Muscle of leg (tissue), 11 donors: ENCODE results near the gene KCNH1. TPM values are rescaled to one million over a fixed set of nuclear protein-coding genes. Genes with fewer than 3 reads are reported as not detected.
"Not testable (repeated sequence)": the region's sequence is repeated elsewhere in the genome, so short reads cannot be mapped to it uniquely, and the experiment has no call there.

Experiments
- DNase-seq: peaks from one replicate; pipeline ENCODE4 v3.0.0; 2013
- H3K27ac ChIP-seq: one replicate; pipeline ENCODE4 v1.5.1; 2013; ENCODE audit warnings: mild to moderate bottlenecking, low read length, control low read depth
- H3K27me3 ChIP-seq: one replicate; pipeline ENCODE4 v1.6.1; 2013; ENCODE audit warnings: low read length; ENCODE audit not compliant: control insufficient read depth, insufficient read depth
- H3K36me3 ChIP-seq: one replicate; pipeline ENCODE4 v1.6.1; 2013; ENCODE audit warnings: low read length; ENCODE audit not compliant: control insufficient read depth, insufficient read depth
- H3K4me1 ChIP-seq: one replicate; pipeline ENCODE4 v1.6.1; 2013; ENCODE audit warnings: low read length; ENCODE audit not compliant: control insufficient read depth, insufficient read depth
- H3K4me3 ChIP-seq: one replicate; pipeline ENCODE4 v1.5.1; 2013; ENCODE audit warnings: low read length, control low read depth
- H3K9me3 ChIP-seq: replicated peaks from 2 replicates; pipeline ENCODE4 v1.6.1; 2013; ENCODE audit warnings: low read depth, low read length; ENCODE audit not compliant: control insufficient read depth
- WGBS: methylation state at CpG from one replicate; pipeline ENCODE4 v1.1.5; 2013; ENCODE audit warnings: missing lambda C conversion rate; ENCODE audit not compliant: insufficient coverage; 5-methylcytosine and 5-hydroxymethylcytosine counted together
- polyA plus RNA-seq, 8 donors: library from polyadenylated mRNA; unstranded; fragments of 120-200 nt; gene quantifications; one replicate each; pipeline versions ENCODE4 v1.2.1 to v1.2.3, GENCODE V29; 2013; ENCODE audit warnings: inconsistent platforms in 1 of 8, low replicate concordance in 1 of 8; ENCODE audit not compliant: insufficient read length in 8 of 8, insufficient read depth in 1 of 8
- total RNA-seq: library from RNA; stranded (reverse); fragments of 120-200 nt; gene quantifications from one replicate; pipeline ENCODE4 v1.2.4, GENCODE V29; 2013

Gene KCNH1
- total and polyA plus RNA-seq, 9 donors = 0.19 to 0.51 (median 0.28) TPM

DNA sequence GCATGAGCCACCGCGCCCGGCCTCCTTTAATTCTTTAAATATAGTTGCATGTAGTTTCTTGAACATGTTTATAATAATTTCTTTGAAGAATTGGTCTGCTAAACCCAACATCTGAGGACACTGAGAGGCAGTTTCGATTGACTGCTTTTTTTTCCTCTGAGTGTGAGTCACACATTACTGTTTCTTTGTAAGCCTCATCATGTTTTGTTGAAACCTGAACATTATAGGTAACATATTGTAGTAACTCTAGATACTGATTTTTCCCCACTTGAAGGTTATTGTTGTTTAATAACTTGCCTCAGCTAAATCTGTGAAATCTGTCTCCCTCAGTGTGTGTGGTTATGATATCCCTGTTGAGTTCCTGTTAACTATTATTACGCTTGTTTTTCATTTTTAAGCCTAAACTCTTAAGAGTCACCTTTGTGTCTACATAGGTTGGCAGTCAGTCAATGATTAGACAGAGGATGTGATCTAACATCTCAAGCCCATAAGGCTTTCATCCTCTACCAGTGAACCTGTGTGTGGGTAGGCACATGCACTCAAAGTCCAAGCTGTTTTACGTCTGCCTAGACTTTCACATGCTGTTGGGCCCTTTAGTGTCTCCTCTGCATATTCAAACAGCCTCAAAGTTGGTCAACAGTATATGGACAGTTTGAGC, 155.5 kb downstream of the KCNH1 start:
- Histone ChIP-seq H3K4me1 (no peaks in the 10 kb centered on the region), H3K27ac (no peak overlapping the region), H3K27me3 (no peaks in the 10 kb centered on the region), H3K36me3 (no peaks in the 10 kb centered on the region), H3K9me3 (no peaks in the 10 kb centered on the region), H3K4me3 (no peak overlapping the region)
- no peak for DNase-seq
- WGBS = 75% methylated on average over 1 of the region's 6 CpGs

DNA sequence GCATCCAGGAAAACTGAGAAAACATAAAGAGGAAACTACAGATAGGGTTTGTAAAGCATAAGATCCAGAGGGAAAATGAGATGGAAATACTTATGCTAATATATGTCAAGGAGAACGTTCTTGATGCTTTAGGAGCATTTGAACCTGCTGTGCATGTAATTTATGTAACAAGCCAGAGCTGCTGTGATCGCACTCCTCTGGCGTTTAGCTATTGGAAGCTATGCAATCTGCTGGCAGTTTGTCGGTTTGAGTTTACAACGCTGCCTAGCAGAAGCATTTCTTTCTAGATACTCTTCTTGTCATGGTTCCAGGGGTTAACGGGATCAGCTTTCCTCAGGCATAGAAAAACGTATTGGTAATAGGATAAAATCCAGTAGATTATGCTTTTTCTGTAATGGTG, 182.7 kb downstream of the KCNH1 start:
- no peak overlapping the region for H3K4me3 ChIP-seq
- no peaks in the 10 kb centered on the region for H3K27me3 ChIP-seq
- 20% methylated on average over 3 of the region's 7 CpGs for WGBS
- H3K4me1 ChIP-seq = no peaks in the 10 kb centered on the region
- no peak for DNase-seq
- no peaks in the 10 kb centered on the region for H3K36me3 ChIP-seq
- H3K9me3 ChIP-seq = no peaks in the 10 kb centered on the region
- no peak overlapping the region for H3K27ac ChIP-seq

DNA sequence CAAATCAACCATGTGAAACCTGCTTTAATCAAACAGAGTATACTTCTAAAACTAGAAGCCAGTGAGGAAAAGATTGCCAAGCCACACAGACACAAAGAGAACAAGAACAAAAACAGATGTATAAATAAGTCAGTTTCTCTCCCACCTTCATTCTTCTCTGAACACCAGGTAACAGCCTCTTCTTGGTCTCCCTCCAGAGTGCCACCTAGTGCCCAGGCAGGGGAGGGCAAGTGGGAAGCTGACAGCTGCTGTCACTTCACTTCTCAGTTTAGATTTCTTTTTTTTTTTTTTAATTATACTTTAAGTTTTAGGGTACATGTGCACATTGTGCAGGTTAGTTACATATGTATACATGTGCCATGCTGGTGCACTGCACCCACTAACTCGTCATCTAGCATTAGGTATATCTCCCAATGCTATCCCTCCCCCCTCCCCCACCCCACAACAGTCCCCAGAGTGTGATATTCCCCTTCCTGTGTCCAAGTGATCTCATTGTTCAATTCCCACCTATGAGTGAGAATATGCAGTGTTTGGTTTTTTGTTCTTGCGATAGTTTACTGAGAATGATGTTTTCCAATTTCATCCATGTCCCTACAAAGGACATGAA, 183.9 kb downstream of the KCNH1 start:
- H3K36me3 ChIP-seq, H3K4me3 ChIP-seq, H3K4me1 ChIP-seq, H3K27me3 ChIP-seq, DNase-seq, H3K27ac ChIP-seq, H3K9me3 ChIP-seq: not testable (repeated sequence)
- no CpG with 5 or more reads among the region's 2 CpGs for WGBS

DNA sequence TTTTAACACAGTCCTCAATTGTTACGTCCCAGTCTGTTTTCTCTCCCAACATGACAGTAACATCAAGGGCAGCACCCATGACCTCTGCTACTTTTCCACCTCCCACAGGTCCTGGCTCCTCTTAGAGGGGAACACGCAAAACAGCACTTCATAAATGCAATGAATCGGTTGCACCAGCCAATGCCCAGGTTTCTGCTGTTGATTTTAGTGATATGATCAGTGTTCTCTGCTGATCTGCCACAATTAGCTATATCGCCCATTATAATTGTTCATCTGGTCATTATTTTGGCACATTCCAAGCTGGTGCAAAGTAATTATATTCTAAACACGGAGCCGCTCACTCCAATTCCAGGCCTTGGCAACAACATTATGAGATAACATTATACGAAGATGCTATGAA, 184.5 kb downstream of the KCNH1 start:
- no peaks in the 10 kb centered on the region for H3K27me3 ChIP-seq
- no peak for DNase-seq
- H3K27ac ChIP-seq = no peak overlapping the region
- H3K4me3 ChIP-seq = no peak overlapping the region
- WGBS = 60% methylated on average over 1 of the region's 7 CpGs
- no peaks in the 10 kb centered on the region for H3K4me1 ChIP-seq
- no peaks in the 10 kb centered on the region for H3K9me3 ChIP-seq
- no peaks in the 10 kb centered on the region for H3K36me3 ChIP-seq

DNA sequence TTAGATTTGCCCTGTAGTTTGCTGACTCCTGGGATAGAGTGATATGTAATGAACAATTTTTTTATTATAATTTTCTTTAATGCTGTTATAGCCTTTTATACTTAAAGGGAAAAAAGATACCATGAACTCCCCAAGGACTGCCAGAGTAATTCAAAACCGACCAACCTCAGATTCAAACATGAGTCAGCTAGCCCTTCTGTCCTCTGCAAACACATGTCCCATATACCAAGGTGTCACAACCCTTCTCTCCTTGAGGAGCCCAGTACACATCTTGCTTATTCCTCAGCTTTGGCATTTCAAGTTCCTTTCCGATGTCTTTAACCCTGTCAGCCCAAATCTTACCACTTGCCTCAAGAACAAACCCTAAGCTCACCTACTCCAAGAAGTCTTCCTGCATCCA, 184.9 kb downstream of the KCNH1 start:
- Histone ChIP-seq H3K27me3 (no peaks in the 10 kb centered on the region), H3K9me3 (no peaks in the 10 kb centered on the region), H3K4me3 (no peak overlapping the region), H3K36me3 (no peaks in the 10 kb centered on the region), H3K27ac (no peak overlapping the region), H3K4me1 (no peaks in the 10 kb centered on the region)
- no peak for DNase-seq
- WGBS = 58% methylated on average over 2 of the region's 2 CpGs

DNA sequence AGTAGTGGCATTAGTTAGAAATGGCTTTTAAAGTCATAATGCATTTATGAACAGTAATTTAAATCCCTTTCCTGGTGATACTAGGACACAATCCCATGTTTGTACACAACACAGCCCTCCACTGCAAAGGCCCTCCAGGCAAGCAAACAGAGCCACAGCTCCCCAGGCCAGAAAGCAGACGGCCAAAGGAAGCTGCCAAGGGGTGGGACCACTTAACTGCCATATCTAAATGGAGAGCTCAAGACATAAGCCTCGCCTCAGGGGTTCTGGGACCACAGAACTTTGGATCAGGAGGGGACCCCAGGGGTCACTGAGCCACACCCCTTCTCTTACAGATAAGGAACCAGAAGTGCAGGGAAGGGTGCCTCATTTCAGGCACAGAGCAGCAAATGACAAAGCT, 189.7 kb downstream of the KCNH1 start:
- H3K36me3 ChIP-seq = no peaks in the 10 kb centered on the region
- no peaks in the 10 kb centered on the region for H3K9me3 ChIP-seq
- H3K4me3 ChIP-seq = no peak overlapping the region
- DNase-seq = peak; percentile 39
- no peak overlapping the region for H3K27ac ChIP-seq
- peaks cover 3% of the 10 kb centered on the region for H3K4me1 ChIP-seq
- 18% methylated on average over 2 of the region's 2 CpGs for WGBS
- H3K27me3 ChIP-seq = no peaks in the 10 kb centered on the region

DNA sequence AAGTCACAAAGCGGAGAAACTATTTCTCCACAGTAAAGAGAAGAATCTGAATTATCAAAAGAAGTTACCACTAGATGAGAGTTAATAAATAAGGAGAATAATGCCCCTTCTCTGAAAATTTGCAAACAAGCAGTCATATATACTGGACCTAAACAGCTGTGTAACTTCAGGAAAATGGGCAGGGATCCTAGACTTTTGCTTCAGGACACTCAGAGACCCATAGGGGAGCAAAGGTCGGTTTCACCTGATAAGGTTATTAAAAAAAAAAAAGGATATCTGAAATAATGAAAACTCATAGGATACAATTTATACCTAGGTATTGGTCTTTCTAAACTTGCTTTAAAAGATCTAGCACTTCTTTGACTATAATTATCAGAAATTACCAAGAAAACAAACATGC, 191.4 kb downstream of the KCNH1 start:
- H3K27ac ChIP-seq = no peak overlapping the region
- peaks cover 3% of the 10 kb centered on the region for H3K4me1 ChIP-seq
- no peaks in the 10 kb centered on the region for H3K36me3 ChIP-seq
- H3K27me3 ChIP-seq = no peaks in the 10 kb centered on the region
- H3K9me3 ChIP-seq = no peaks in the 10 kb centered on the region
- WGBS = no CpG with 5 or more reads among the region's 2 CpGs
- DNase-seq = no peak
- no peak overlapping the region for H3K4me3 ChIP-seq

DNA sequence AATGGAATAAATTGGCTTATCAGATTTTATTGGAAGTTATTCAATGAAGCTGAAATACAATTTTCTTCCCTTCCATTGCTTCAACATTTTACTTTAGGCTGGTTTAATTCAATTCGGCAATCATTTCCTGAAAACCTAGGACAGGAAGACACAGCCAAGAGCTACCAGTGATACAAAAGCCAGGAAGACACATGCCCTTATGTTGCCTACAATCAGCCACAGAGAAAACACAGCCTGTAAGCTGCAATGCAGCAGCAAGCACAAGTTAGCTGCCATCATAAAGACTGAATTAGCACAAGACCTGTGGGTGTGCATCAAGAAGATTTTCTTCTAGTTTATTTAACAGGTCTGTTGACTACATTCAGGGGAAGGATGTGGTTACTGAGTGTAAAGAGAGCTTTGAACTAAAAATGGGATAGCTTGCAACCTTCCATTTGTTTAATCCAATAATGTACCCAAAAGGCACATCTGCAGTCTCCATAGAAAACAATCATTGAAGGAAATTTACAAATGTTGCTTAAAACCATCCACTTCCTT, 193.8 kb downstream of the KCNH1 start:
- DNase-seq = peak; percentile 21
- 71% methylated on average over 1 of the region's 1 CpG for WGBS
- H3K4me1 ChIP-seq = peaks cover 3% of the 10 kb centered on the region
- H3K27ac ChIP-seq = no peak overlapping the region
- no peaks in the 10 kb centered on the region for H3K9me3 ChIP-seq
- no peaks in the 10 kb centered on the region for H3K36me3 ChIP-seq
- H3K4me3 ChIP-seq = no peak overlapping the region
- H3K27me3 ChIP-seq = no peaks in the 10 kb centered on the region

DNA sequence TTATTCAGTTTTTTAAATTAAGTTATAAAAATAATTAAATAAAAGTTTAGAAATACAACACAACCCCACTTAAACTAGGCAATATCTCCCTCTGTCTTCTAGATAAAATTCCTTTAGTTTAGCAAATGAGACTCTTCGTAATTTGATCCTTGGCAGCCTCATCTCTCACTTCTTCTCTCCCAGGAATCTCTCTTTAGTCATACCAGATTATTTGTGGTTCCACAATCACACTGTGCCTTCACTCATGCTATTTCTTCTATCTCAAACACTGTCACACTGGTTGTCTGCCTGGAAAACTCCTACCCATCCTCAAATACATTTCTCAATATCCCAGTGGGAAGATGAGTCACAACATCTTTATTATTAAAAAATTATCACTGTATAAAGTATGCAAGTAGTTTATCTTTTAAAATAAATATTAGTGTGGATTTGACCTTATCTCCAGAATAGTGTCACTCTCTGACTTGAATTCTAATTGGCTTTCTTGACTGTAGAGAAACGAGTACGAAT, 195.5 kb downstream of the KCNH1 start:
- no peaks in the 10 kb centered on the region for H3K4me1 ChIP-seq
- DNase-seq = no peak
- H3K36me3 ChIP-seq = no peaks in the 10 kb centered on the region
- H3K4me3 ChIP-seq = no peak overlapping the region
- H3K27ac ChIP-seq = no peak overlapping the region
- 80% methylated on average over 1 of the region's 3 CpGs for WGBS
- no peaks in the 10 kb centered on the region for H3K27me3 ChIP-seq
- no peaks in the 10 kb centered on the region for H3K9me3 ChIP-seq

DNA sequence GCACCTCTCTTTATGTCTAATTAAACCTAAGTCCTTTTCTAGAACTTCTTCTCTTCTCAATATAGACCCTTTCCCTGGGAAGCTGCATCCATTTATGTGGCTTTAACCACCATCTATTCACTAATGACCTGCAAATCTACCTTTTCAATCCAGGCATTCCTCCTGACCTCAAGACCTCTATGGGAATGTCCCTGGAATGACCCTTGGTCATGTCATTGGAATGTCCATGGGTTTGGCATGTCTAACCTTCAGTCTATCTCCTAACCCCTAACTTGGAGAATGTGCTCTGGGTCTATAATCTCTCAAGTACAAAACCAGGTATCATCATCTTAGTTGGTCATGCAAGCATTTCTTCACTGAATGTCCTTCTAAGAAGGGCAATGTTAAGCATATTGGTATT, 196.1 kb downstream of the KCNH1 start:
- DNase-seq = no peak
- H3K4me1 ChIP-seq = no peaks in the 10 kb centered on the region
- H3K27me3 ChIP-seq = no peaks in the 10 kb centered on the region
- H3K4me3 ChIP-seq = no peak overlapping the region
- no peaks in the 10 kb centered on the region for H3K36me3 ChIP-seq
- H3K27ac ChIP-seq = no peak overlapping the region
- H3K9me3 ChIP-seq = no peaks in the 10 kb centered on the region
